ENCODE data around the gene ANO1. TPM values are rescaled to one million over a fixed set of nuclear protein-coding genes. Genes with fewer than 3 reads are reported as not detected.

ANO1 gene
- total RNA-seq, 1 experiment from 2014 or later: 10.9 TPM

DNA sequence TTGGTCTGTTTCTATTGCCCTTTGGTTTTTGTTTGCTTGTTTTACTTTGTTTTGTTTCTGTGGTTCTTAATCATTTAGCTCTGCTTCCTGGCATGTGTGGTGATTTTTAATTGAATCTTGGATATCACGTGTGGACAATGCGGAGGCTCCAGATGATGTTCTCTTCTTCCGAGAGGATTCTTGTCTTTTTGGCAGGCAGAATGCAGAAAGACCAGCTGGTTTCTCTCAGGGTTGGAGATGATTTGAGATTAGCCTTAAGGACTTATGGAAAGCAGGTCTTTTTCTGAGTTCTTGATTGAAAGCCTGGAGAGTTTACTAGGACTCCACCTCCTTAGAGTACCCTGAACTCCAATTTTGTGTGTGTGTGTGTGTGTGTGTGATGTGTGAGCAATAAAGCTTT is 21.0 kb upstream of the ANO1 start:
- Histone ChIP-seq H3K9ac (ENCODE audit: extremely low read depth, insufficient read length, low read length) (no peak overlapping the region), H3K18ac (ENCODE audit: insufficient read length, low read depth, low read length) (no peak overlapping the region), H4K8ac (replicated peaks; ENCODE audit: insufficient read length, low read depth, low read length) (no peak overlapping the region), H3K4me1 (ENCODE audit: insufficient read depth, low read length) (no peaks in the 10 kb centered on the region), H3K23ac (ENCODE audit: insufficient read length, low read depth, low read length) (no peak overlapping the region), H3K79me2 (ENCODE audit: insufficient read depth, low read length) (no peaks in the 10 kb centered on the region), H2BK12ac (ENCODE audit: insufficient read length, low read depth, low read length) (no peak overlapping the region), H3K79me1 (ENCODE audit: insufficient read depth, low read depth, low read length, poor library complexity, severe bottlenecking) (no peaks in the 10 kb centered on the region), H2BK15ac (ENCODE audit: low read depth, low read length) (no peak overlapping the region), H3K14ac (ENCODE audit: insufficient read depth, low read length) (no peak overlapping the region), H2AK5ac (ENCODE audit: insufficient read length, low read length) (no peak overlapping the region), H2BK5ac (ENCODE audit: insufficient read length, low read length) (no peak overlapping the region), H2BK20ac (ENCODE audit: low read depth, low read length, poor library complexity, severe bottlenecking) (no peak overlapping the region), H4K20me1 (ENCODE audit: control insufficient read depth, insufficient read depth, insufficient read length) (no peaks in the 10 kb centered on the region), H3K27me3 (ENCODE audit: insufficient read depth, low read length) (no peaks in the 10 kb centered on the region), H3K27ac (ENCODE audit: insufficient read length, low read depth, low read length) (no peak overlapping the region), H3K4me2 (ENCODE audit: insufficient read depth, insufficient read length, low read length) (no peak overlapping the region), H2BK120ac (ENCODE audit: low read depth, low read length, poor library complexity, severe bottlenecking) (no peak overlapping the region), H4K5ac (ENCODE audit: insufficient read length, low read depth, low read length) (no peak overlapping the region), H3K56ac (ENCODE audit: insufficient read length, low read depth, low read length) (no peak overlapping the region), H2AFZ (ENCODE audit: low read length) (no peak overlapping the region), H3T11ph (ENCODE audit: low read length) (no peak overlapping the region), H4K91ac (ENCODE audit: insufficient read length, low read depth, low read length) (no peak overlapping the region), H3K9me3 (ENCODE audit: control insufficient read depth, low read depth, low read length) (no peaks in the 10 kb centered on the region), H3K4ac (ENCODE audit: low read depth, low read length) (no peak overlapping the region), H3K23me2 (ENCODE audit: insufficient read length, low read depth, low read length, poor library complexity, severe bottlenecking) (no peaks in the 10 kb centered on the region)
- Mint-ChIP-seq H3K27ac (no peak overlapping the region), H3K27me3 (ENCODE audit: low read depth) (peaks cover 9% of the 10 kb centered on the region), H3K4me1 (peaks cover 0 to 3% of the 10 kb centered on the region in 2 experiments; a peak in 1 of 4 replicates), H3K36me3 (ENCODE audit: insufficient read depth in 1 of 3, low read depth in 3 of 3) (peaks cover 0 to 15% (median 3%) of the 10 kb centered on the region in 3 experiments; a peak in 5 of 7 replicates), H3K9me3 (peaks cover 21 to 25% of the 10 kb centered on the region in 2 experiments), H3K4me3 (no peak overlapping the region)
- WGBS (ENCODE audit: extremely low coverage, insufficient read length, low lambda C conversion rate): no CpG with 5 or more reads among the region's 3 CpGs
- TF ChIP-seq, protein P1, sequence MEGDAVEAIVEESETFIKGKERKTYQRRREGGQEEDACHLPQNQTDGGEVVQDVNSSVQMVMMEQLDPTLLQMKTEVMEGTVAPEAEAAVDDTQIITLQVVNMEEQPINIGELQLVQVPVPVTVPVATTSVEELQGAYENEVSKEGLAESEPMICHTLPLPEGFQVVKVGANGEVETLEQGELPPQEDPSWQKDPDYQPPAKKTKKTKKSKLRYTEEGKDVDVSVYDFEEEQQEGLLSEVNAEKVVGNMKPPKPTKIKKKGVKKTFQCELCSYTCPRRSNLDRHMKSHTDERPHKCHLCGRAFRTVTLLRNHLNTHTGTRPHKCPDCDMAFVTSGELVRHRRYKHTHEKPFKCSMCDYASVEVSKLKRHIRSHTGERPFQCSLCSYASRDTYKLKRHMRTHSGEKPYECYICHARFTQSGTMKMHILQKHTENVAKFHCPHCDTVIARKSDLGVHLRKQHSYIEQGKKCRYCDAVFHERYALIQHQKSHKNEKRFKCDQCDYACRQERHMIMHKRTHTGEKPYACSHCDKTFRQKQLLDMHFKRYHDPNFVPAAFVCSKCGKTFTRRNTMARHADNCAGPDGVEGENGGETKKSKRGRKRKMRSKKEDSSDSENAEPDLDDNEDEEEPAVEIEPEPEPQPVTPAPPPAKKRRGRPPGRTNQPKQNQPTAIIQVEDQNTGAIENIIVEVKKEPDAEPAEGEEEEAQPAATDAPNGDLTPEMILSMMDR (conservative IDR thresholded peaks at IDR 0.05): no peak
- no peak for DNase-seq

Measured in H9 (cell line).